Esophagus muscularis mucosa (tissue), 4 donors: ENCODE measurements around the gene AKAP13.

ENCODE experiments used
- EP300 ChIP-seq: sonication (generic); formaldehyde crosslinking; IDR thresholded peaks from one replicate; pipeline ENCODE4 v1.6.1; 2017; ENCODE audit warnings: antibody characterized with exemption
- POLR2A ChIP-seq: fragments of 450-650 bp; IDR thresholded peaks from one replicate; pipeline ENCODE4 v1.6.1; 2017; ENCODE audit warnings: antibody characterized with exemption, moderate library complexity, mild to moderate bottlenecking, low read depth
- POLR2AphosphoS5 ChIP-seq, 2 donors: sonication (generic); formaldehyde crosslinking; IDR thresholded peaks; one replicate each; pipeline ENCODE4 v1.6.1; 2017; ENCODE audit warnings: antibody characterized with exemption in 2 of 2
- TF ChIP-seq, protein P1 (sequence below), 3 experiments: fragments of 200-600 bp in 2 of 3; fragments of 450-650 bp in 1 of 3; sonication (generic) in 2 of 3; IDR thresholded peaks; one replicate each; pipeline ENCODE4 v1.5.1; 2017 to 2019; ENCODE audit warnings: antibody characterized with exemption in 3 of 3, mild to moderate bottlenecking in 2 of 3, moderate library complexity in 1 of 3

DNA sequence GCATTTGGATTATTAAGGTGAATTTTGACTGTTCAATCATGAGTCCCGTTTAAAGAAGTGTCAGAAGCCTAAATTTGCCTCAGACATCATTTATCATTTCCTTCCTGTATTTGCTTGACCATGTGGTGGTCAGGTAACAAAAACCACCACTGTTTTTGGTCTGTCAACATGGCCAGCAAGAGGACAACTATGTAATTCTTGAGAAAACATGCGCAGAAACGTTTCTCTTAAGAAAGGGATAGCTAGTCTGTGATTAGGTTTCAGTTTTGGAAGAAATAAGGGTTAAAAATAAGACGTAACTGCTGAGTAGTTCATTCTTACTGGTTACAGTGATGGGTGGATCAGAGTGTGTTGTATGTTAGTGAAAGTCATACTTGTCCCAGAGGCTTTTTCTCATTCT lies 204.5 kb downstream of the AKAP13 start:
- TF ChIP-seq POLR2A (no peak), EP300 (no peak), POLR2AphosphoS5 (IDR thresholded peaks at IDR 0.05) (no peak)
- TF ChIP-seq, protein P1, sequence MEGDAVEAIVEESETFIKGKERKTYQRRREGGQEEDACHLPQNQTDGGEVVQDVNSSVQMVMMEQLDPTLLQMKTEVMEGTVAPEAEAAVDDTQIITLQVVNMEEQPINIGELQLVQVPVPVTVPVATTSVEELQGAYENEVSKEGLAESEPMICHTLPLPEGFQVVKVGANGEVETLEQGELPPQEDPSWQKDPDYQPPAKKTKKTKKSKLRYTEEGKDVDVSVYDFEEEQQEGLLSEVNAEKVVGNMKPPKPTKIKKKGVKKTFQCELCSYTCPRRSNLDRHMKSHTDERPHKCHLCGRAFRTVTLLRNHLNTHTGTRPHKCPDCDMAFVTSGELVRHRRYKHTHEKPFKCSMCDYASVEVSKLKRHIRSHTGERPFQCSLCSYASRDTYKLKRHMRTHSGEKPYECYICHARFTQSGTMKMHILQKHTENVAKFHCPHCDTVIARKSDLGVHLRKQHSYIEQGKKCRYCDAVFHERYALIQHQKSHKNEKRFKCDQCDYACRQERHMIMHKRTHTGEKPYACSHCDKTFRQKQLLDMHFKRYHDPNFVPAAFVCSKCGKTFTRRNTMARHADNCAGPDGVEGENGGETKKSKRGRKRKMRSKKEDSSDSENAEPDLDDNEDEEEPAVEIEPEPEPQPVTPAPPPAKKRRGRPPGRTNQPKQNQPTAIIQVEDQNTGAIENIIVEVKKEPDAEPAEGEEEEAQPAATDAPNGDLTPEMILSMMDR (IDR thresholded peaks at IDR 0.05), result no peak
